Measurements from ENCODE around the gene CCDC24. TPM values are rescaled to one million over a fixed set of nuclear protein-coding genes. Genes with fewer than 3 reads are reported as not detected.

CCDC24 gene
- total and polyA plus RNA-seq, 7 donors, result 0.83 to 3.9 (median 1.7) TPM

DNA sequence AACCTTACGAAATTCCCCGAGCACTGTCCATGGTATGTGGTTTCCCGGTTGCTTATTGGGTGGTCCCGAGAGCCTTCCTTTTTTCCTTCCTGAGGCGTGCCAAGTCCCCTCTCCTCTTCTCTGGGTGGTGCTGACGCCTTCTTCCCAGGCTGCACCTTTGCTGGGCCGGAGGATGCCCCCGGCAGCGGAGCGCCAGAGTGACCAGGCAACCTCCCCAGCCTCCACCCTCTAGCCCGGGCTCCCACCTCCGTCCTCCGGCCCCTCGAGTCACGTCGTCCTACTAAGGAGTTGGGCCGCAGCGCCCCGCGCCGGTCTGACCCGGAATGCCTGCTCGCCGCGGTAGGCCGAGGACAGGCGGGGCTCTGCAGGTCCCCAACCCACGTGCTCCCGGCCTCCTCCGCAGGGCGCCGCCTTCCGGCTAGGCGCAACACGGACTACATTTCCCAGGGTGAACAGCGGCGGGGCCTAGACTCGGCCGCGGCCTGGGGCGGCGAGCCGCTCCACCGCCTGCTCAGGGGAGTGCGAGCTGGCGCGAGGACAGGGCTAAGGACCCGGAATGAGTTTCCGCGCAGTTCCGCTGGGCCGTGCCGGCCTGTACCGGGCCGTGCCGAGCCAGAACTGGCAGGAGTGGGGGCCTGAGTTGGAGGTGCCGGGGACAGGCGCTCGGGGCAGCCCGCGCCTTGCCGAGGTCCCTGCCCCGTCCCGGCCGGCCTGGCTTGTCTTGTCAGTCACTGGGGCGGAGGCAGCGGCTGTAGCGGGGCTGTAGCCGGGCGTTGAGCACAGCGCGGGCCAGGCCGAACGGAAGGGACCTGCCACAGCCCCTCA is 45.0 kb upstream of the CCDC24 start, which contains the start of gene IPO13:
IPO13 (plus strand) TSS at position 715 of the 825 bp plus-strand sequence. CDS start 651 bp downstream, outside the sequence.
- peak within 1 kb of the TSS; percentile 79 for H3K4me3 ChIP-seq
- TF ChIP-seq, protein P1, sequence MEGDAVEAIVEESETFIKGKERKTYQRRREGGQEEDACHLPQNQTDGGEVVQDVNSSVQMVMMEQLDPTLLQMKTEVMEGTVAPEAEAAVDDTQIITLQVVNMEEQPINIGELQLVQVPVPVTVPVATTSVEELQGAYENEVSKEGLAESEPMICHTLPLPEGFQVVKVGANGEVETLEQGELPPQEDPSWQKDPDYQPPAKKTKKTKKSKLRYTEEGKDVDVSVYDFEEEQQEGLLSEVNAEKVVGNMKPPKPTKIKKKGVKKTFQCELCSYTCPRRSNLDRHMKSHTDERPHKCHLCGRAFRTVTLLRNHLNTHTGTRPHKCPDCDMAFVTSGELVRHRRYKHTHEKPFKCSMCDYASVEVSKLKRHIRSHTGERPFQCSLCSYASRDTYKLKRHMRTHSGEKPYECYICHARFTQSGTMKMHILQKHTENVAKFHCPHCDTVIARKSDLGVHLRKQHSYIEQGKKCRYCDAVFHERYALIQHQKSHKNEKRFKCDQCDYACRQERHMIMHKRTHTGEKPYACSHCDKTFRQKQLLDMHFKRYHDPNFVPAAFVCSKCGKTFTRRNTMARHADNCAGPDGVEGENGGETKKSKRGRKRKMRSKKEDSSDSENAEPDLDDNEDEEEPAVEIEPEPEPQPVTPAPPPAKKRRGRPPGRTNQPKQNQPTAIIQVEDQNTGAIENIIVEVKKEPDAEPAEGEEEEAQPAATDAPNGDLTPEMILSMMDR (IDR thresholded peaks at IDR 0.05), result peak; percentile 69
- WGBS, 3 donors, result 0% methylated on average over 62 to 74 of the region's 74 CpGs
- intact Hi-C loops (cut with DNase I), result loop anchor here in 1 of 2 donors (10.0 kb wide), 1 partner anchor 412 kb away; the partner anchor contains the start of gene PTPRF
- H3K4me1 ChIP-seq, result peaks cover 47% of the 10 kb centered on the region
- ATAC-seq (peak; percentile 89 to 93 (median 90)), DNase-seq (peak; percentile 96 to 99)
- peak within 1 kb of the TSS; percentile 99 for H3K27ac ChIP-seq
- H3K36me3 ChIP-seq (ENCODE audit: insufficient read depth in 1 of 2, low read depth in 1 of 2), result peaks cover 0 to 21% of the 10 kb centered on the region in 2 donors
- H3K9me3 ChIP-seq, result no peaks in the 10 kb centered on the region
- H3K27me3 ChIP-seq (ENCODE audit: insufficient read depth in 3 of 3, low read length in 2 of 3), result no peaks in the 10 kb centered on the region

DNA sequence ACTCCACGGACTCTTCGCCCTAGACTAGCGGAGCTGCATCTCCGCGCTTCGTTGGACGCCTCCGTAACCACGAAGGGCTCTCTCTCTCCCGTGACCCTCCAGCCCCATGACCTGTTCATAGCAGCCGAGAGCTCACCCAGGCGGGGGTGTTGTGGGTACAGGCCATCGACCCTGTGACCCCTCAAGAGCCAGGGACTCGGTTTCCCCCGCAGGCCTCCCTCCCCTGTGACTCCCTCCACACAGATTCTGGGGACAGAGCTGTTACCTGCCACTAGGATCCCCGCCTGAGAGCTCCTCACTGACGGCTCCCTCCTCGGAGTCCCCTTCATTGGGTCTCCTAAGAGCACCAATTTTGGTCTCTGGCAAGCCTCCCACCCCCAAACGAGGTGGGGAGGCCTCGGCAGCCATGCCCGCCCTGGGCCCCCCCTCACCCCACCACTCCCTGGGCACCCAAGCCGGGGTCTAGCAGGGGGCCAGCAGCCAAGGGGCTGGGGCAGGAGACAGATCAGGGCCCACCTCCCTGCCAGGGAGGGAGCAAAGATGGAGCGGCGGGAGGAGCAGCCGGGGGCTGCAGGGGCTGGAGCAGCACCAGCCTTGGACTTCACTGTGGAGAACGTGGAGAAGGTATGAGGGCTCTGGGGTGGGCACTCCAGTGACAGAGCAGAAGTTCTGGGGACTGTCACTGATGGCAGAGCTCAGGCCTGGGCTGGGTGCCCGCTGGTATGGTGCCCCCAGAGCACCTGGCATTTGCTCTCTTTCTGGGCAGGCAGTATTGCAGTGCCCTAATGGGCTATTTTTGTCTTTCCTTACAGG is 44.1 kb upstream of the CCDC24 start:
- Histone ChIP-seq H3K4me1 (peaks cover 55% of the 10 kb centered on the region), H3K27me3 (ENCODE audit: insufficient read depth in 3 of 3, low read length in 2 of 3) (no peaks in the 10 kb centered on the region), H3K36me3 (ENCODE audit: insufficient read depth in 1 of 2, low read depth in 1 of 2) (peaks cover 0 to 25% of the 10 kb centered on the region in 2 donors), H3K27ac (peak overlapping the region; percentile 99), H3K4me3 (peak overlapping the region; percentile 79), H3K9me3 (no peaks in the 10 kb centered on the region)
- TF ChIP-seq, protein P1 (IDR thresholded peaks at IDR 0.05), result no peak
- 1 to 3% (median 3%) methylated on average over 27 of the region's 27 CpGs for WGBS, 3 donors
- DNase-seq (peak; percentile 59 to 89), ATAC-seq (peak; percentile 53 to 73 (median 68))
- intact Hi-C loops (cut with DNase I), result loop anchor here in 1 of 2 donors (10.0 kb wide), 1 partner anchor 412 kb away; the partner anchor contains the start of gene PTPRF

DNA sequence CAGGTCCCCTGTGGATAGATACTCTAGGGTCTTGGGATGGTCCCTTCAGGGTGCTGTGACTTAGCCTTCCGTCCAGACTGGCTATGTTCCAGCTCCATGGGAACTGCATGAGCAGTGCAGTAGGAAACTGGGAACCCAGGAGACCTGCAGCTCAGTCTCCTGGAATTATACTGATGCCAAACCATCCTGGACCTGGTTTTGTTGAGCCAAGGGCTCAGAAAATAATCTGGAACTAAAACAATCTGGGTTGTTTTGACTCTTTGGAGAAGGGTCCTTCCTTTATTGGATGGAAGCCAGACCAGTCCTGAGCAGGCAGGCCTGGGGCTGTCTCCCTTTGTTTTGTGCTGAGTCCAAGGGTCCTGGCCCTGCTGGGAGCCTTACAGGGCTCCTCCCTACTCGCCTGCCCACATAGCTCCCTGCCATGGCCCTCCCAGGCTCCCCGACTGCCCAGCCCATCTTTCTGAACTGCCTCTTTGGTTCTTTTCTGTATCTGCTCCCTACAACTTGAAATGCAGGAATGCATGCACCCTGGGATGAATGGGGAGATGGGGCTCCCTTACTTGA is 43.4 kb upstream of the CCDC24 start:
- TF ChIP-seq, protein P1 (IDR thresholded peaks at IDR 0.05), result no peak
- H3K4me3 ChIP-seq, result peak overlapping the region; percentile 79
- peak overlapping the region; percentile 99 for H3K27ac ChIP-seq
- intact Hi-C loops (cut with DNase I), result loop anchor here in 1 of 2 donors (10.0 kb wide), 1 partner anchor 413 kb away; the partner anchor contains the start of gene PTPRF
- DNase-seq (no peak), ATAC-seq (no peak)
- no peaks in the 10 kb centered on the region for H3K9me3 ChIP-seq
- H3K4me1 ChIP-seq, result peaks cover 62% of the 10 kb centered on the region
- H3K27me3 ChIP-seq (ENCODE audit: insufficient read depth in 3 of 3, low read length in 2 of 3), result no peaks in the 10 kb centered on the region
- 10 to 17% (median 11%) methylated on average over 3 of the region's 3 CpGs for WGBS, 3 donors
- peaks cover 0 to 25% of the 10 kb centered on the region in 2 donors for H3K36me3 ChIP-seq (ENCODE audit: insufficient read depth in 1 of 2, low read depth in 1 of 2)

DNA sequence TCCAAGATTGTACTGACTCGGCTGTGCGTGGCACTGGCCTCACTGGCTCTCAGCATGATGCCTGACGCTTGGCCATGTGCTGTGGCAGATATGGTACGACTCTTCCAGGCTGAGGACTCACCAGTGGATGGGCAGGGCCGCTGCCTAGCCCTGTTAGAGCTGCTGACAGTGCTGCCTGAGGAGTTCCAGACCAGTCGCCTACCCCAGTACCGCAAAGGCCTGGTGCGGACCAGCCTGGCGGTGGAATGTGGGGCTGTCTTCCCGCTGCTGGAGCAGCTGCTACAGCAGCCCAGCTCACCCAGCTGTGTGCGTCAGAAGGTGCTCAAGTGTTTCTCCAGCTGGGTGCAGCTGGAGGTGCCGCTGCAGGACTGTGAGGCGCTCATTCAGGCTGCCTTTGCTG is 41.7 kb upstream of the CCDC24 start:
- Histone ChIP-seq H3K9me3 (no peaks in the 10 kb centered on the region), H3K27me3 (ENCODE audit: insufficient read depth in 3 of 3, low read length in 2 of 3) (no peaks in the 10 kb centered on the region), H3K27ac (peak overlapping the region; percentile 99), H3K4me1 (peaks cover 78% of the 10 kb centered on the region), H3K4me3 (peak overlapping the region; percentile 79), H3K36me3 (ENCODE audit: insufficient read depth in 1 of 2, low read depth in 1 of 2) (peaks cover 0 to 25% of the 10 kb centered on the region in 2 donors)
- DNase-seq (no peak), ATAC-seq (no peak)
- intact Hi-C loops (cut with DNase I), result loop anchor here (2.0 to 10.0 kb wide), 2 partner anchors 21 to 415 kb away; partner anchors contain the start of genes DPH2 (in 1 of the 2) and PTPRF (in 1 of the 2)
- 37 to 57% (median 46%) methylated on average over 13 of the region's 13 CpGs for WGBS, 3 donors
- TF ChIP-seq, protein P1 (IDR thresholded peaks at IDR 0.05), result no peak

Data from psoas muscle (tissue), 8 donors.